GM19452 (cell line): Measurements from ENCODE around the gene TSHZ2.

Source experiments
- ATAC-seq: cut with Tn5 transposase; IDR thresholded peaks from one replicate; pipeline ENCODE4 v1.9.1; 2021; ENCODE audit not compliant: unreplicated experiment

The TSHZ2 gene

DNA sequence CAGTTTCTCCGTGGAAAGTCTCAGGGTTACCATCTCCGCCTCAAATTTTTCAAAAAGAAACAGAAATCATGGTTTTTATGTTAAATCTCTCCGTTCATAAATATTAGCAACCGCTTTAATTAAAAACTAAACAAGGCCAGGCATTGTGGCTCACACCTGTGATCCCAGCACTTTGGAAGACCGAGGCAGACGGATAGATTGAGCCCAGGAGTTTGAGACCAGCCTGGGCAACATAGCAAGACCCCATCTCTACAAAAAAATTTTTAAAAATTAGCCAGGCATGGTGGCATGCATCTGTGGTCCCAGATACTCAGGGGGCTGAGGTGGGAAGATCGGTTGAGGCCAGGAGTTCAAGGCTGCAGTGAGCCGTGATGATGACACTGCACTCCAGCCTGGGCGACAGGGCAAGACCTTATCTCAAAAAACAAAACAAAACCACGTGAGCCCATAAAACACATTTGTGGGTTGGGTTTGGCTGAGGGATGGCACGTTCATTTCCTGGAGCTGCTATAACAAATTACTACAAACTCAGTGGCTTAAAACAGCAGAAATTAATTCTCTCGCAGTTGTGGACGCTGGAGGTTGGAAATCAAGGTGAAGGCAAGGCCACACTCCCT, 398.3 kb downstream of the TSHZ2 start:
- no peak for ATAC-seq

DNA sequence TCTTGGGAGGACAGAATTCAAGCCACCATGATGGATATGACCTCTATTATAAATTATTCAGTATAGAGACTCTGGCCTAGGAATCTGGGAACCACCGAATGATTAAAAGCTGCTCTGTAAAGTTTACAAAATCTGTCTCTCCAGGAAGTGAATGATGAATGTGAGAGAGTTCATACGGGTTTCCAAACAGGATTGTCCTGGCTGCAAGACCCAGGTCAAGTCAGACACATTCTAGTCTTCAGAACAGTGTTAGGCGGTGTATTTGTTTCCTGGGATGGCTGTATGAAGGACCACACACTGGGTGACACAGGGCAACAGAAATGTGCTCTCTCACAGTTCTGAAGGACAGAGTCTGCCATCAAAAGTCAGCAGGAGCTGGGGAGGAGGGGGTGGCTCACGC, 399.1 kb downstream of the TSHZ2 start:
- ATAC-seq, result no peak

DNA sequence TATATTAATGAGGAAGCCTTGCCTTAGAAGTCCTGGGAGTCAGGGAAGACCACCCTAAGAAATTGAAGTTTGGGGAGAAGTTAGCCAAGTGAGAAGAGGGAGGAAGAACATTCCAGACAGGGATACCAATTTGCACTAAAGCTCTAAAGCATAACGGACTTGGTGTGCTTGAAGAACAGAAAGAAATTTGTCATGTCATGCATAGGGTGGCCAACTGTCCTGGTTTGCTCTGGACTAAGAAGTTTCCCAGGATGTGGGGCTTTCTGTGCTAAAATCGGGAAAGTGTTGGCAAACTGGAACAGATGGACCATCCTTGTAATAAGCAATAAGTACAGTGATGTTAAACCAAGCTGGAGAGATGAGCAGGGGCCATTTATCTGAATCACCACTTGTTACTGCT, 403.9 kb downstream of the TSHZ2 start:
- no peak for ATAC-seq

DNA sequence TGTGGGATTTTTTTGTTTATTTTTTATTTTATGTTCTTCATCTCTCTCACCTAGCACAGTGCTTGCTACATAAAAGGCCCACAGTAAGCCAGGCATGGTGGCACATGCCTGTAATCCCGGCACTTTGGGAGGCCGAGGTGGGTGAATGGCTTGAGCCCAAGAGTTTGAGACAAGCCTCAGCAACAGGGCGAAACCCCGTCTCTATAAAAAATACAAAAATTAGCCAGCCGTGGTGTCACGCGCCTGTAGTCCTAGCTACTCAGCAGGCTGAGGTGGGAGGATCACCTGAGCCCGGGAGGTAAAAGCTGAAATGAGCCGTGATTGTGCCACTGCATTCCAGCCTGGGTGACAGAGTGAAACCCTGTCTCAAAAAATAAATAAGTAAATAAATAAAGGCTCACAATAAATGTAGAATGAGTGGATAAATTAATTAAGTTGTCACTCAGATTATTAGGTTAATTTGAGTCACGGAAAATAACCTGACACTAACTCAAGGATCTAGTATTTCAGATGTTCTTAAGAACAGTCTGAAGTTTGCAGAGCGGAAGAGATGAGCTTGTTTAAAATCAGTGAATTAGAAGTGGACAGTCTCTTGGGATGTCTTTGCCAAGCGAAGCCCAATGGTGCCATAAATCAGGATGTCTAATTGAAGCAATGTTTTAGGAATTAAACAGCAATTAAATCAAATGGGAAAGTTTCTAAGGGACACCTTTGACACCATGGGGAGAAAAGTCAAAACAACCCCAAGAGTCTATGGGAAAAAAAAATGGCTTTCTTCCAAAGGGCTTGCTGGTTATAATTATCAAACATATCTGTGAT, 407.1 kb downstream of the TSHZ2 start:
- no peak for ATAC-seq

DNA sequence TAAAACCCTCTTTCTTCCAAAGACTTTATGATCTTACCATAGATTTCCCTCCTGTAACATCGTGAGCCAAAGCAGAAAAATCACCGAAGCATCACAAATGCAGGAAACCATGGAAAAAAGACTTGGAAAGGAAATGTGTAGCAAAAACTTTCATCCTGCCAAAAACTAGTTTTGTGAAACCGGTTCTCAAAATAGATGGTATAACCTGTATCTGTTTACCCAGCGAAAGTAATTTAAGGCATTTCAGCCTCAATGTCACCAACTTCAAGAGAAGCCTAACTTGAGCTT, 407.6 kb downstream of the TSHZ2 start:
- ATAC-seq, result no peak

DNA sequence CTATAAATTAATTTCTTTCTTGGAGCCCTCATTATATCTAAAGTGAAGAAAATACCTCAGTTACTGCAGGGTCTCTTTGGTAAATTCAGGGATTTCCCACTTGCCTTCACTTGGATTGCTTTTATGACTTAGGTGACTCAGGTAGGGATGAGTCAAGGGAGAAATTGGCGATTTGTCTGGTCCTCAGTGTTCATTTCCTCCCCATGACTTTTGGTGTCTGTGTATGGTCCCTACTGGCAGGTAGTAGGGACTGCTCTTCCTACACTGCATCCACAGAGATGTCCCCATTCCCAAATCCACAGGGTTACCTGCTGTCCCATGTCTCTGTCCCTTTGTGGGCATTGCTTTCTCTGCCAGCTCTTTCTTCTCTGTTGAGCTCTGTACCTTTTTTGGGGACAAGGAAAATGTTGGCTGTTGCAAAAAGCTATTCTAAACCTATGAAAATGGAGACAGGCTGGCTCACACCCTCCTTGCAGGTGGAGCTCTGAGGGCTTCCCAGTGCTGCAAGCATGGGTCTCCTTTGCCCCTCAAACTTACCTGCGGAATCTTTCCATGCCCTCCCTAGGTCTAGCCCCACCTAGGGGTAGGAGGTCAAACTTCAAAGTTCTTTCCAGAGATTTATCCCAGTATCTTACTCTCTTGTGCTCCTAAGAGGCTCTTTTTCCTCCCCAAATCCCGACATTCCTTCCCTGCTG, 409.6 kb downstream of the TSHZ2 start:
- no peak for ATAC-seq

DNA sequence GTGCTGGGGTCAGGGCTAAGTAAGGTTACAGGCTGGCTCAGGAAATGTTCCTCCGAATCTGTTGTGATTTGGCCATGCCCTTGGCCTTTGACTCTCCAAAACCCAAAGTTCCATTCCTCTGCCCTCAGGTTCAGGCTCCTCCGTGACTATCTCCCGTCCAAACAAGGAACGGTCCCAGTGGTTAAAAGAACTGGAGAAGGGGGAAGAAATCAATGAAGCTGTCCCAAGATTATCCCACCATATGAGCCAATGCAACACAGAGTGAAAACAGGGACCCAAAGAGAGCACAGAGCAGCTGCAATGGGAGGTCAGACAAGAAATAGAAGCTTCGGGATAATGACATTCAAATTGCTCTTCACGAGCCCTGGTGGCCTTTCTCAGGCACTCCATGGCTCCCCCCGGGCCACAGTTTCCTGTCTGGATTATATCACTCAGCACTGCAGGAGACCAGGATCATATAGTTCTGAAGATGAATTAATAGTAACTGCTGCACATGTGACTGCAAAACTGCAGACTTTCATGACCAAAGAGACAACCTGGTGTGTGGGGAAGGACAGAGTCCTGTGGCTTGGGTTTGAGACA, 410.2 kb downstream of the TSHZ2 start:
- ATAC-seq, result no peak

DNA sequence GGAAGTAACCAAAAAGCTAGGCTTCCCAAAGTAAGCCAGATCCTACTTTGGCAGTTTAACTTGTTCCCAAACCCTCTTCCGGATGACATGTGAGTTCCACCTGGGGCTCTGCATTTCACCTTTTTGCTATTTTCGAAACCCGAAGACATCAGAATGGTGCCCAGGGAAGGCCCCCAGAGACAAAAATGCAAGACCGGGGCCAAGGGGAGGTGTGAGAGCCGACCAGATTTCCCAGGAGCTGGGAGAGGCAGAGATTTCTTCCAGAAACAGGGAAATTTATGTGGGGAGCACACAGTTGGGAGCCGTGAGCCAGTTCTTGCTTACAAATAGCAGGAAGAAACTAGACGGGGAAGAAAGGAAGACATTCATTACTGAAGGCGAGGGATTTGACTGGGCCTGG, 411.8 kb downstream of the TSHZ2 start:
- no peak for ATAC-seq

DNA sequence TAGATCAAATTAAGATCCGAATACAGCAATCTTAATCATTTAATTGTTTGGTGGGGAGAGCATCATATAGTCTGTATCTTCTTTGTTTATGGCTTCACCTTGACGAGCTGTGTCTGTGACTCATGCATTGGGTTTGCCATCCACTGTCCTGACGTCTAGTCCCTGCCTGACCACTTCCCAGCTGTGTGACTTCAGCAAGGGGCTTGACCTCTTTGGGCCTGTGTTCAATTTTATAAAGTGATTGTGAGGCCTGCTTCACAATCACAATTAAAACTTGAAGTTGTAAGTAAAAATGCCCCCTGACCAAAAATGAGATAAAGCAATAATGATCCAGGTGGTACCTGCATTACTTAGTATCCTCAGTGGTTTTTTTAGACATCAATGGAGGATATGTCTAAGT, 412.2 kb downstream of the TSHZ2 start:
- ATAC-seq, result no peak

DNA sequence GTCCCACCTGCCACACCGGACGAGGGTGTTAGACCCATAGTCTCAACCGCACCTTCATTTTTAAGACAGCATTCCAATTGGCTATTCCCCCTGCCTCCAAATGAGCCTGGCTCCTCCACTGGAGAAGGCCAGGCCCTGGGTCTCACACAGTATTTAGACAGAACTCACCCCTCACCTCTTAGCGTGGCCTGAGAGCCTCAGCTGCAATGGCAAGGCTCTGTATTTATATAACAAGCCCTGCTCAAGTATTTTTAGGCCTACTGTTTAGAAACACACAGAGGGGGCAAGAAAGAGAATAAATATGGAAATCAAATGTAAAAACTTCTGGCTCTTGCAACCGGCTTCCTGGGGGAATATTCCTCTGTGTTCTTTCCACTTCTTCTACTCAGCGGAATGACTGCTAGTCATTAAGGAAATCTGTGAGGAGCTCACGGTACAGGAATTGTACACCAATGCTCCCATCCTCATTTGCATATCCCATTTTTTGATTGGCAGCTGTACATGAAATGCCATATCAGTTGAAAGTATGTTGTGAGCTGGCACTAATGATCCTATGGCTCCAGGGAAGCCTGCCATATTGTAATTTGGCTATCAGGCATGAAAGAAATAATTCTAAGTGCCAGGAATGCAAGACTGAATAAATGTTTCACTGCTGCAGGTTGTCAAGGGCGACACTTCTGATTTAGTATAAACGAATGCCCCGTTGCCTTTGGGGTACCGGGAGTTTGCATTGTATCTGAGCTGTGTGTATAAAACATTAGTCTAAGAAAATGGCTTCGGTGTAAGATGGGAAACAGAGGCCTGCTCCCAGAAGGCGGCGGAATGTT, 414.0 kb downstream of the TSHZ2 start:
- ATAC-seq, result no peak

DNA sequence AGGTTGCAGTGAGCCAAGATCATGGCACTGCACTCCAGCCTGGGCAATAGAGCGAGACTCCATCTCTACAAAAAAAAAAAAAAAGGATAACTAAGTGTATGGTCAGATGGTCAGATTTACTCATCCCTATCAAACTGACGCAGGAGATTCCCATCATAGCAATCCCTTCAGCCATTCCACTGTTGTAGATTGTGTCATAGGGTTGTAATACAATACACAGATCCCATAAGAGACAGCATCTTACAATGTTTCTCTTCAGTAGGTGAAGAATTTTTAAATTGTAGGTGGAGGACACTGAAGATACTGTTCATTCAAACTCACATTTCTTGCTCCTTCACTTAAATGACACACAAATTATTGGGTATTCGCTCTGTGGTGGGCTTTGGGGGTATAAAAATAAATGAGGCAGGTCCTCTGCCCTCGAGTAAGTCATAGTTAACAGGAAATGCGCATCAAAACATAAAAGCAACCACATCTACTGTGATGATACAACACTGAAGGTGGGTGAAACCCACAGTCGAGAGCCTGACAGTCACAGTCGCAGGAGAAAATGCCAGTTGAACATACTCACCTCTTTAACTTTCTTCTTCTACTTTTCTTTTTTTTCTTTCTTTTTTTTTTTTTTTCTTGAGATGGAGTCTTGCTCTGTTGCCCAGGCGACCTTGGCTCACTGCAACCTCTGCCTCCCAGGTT, 416.0 kb downstream of the TSHZ2 start:
- no peak for ATAC-seq

DNA sequence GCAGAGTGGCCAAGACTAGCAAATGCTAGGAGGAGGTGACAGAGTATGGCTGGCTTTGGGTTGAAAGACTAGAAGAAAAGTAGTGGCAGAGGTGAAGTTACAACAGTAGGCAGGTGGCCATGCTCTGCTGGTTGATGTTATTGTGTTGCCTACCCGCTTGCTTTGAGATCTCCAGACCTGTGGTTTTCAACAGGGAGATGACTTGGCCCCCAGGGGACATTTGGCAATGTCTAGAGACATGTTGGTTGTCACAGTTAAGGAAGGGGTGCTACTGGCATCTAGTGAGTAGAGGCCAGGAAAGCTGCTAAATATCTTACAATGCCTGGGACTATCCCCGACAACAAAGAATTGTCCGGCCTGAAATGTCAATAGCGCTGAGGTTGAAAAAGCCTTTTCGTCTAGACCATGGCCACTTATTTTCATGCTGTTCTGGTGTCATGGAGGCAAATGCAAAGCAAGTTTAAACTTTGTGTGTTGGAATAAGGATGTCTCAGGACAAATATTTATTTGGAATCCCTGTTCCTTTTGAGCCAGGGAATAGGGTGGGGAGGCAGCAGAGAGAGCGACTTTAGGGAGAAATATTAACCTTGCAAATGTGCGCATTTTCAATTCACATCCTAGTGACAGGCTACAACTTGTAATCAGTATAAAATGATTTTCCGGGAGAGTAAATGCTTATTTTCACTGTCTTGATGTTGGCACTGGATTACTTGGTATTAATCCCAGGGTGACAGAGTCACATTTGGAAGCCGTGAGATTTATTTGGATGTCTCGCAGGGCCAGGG, 417.6 kb downstream of the TSHZ2 start:
- no peak for ATAC-seq

DNA sequence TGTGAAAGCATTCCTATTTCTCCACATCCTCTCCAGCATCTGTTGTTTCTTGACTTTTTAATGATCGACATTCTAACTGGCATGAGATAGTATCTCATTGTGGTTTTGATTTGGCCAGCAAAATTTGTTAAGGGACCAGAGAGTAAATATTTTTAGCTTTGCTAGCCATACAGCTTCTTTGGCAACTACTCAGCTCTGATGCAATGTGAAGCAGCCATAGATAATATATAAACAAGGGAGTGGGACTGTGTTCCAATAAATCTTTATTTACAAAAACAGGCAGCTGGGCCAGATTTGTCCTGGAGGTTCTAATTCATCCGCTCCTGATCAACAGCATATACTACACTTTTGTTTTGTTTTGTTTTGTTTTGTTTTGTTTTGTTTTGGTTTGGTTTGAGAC, 418.6 kb downstream of the TSHZ2 start:
- no peak for ATAC-seq

DNA sequence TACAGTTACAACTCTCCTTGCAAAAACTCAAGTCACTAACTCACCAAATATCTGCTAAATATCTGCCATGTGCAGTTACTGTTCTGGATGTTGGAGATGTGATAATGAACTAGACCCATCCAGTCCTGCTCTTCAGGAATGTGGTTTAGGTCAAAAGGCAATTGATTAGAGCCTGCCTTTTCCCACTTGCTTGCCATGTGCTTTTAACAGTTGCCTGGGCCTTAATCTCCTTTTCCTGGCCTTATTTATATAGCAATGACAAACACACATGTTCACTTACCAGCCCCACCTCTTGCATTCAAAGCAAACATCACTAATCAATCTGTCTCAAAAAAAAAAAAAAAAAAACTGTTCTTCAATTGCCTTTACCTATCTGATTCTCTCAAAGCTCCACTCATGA, 422.3 kb downstream of the TSHZ2 start:
- ATAC-seq, result no peak

DNA sequence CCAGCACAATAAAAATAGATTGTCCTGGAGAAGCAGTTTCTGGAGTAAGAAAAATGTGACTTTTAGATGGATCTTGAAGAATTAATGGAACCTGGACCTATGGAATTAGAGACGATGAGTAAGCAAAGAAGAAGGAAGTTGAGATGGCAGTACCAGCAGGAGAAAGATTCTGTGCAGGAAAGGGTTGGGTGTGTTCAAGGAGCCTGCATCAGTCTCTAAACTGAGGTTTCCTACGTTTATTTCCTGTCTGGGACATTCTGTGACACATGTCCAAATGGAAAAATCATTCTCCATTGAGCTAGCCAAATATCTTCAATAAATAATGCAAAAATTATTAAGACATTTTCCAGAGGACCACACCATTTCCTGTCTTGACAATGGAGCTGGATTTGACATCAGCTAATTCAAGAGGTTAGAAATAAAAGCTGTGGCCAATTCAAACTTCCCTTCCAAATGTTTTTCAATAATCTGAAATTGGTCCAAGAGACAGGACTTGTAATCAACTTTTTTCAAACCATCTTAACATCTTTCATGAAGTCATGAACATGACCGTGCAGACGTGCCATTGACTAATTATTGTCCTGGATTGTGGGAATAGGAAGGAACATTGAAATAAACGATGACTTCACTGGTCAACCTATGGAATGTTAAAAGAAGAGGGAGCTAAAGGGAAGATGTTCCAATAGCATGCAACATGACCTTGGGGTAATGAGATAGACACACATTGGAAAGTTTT, 423.2 kb downstream of the TSHZ2 start:
- ATAC-seq, result no peak

DNA sequence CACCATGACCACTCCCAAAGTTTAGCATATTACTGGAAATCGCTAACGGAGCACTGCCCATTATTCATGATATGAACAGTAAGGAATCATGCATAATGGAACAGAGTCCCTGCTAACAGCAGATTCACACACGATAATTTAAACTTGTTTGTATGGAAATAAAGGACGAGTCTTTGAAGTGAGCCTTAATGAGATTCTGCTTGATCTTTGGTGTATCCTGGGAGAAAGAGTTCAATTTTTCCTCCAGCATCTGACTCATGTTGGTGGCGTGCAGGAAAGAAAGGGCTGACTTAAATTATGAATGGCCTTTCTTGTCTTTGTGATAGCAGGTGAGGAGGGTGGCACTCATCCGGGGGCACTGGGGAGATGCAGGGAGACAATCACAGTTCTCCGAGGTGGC, 426.9 kb downstream of the TSHZ2 start:
- ATAC-seq, result no peak

DNA sequence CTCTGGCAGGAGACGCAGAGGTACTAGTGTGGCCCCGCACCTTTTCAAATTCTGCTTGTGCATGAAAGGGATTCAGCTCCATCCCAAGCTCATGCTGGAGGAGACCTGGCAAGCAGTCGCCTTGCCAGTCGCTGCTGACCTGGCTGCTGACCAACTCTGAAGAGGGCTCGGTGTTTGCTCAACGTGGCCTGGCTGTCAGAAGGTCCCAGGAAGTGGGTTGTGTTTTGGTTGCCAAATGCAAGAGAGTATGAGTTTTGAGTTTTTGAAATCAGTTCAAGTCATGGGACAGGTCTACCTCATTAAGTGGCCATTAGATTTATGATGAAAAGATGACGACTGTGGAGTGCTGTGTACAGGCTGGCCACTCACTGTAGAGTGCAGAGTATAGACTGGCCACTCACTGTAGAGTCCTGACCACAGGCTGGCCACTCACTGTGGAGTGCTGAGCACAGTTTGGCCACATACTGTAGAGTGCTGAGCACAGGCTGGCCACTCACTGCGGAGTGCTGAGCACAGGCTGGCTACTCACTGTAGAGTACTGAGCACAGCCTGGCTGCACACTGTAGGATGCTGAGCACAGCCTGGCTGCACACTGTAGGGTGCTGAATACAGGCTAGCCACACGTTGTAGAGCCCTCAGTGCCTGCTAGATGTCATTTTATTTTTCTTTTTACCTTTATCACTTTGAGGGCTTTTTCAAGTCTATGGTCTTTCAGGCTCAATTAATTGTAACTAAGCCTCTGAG, 427.6 kb downstream of the TSHZ2 start:
- no peak for ATAC-seq

DNA sequence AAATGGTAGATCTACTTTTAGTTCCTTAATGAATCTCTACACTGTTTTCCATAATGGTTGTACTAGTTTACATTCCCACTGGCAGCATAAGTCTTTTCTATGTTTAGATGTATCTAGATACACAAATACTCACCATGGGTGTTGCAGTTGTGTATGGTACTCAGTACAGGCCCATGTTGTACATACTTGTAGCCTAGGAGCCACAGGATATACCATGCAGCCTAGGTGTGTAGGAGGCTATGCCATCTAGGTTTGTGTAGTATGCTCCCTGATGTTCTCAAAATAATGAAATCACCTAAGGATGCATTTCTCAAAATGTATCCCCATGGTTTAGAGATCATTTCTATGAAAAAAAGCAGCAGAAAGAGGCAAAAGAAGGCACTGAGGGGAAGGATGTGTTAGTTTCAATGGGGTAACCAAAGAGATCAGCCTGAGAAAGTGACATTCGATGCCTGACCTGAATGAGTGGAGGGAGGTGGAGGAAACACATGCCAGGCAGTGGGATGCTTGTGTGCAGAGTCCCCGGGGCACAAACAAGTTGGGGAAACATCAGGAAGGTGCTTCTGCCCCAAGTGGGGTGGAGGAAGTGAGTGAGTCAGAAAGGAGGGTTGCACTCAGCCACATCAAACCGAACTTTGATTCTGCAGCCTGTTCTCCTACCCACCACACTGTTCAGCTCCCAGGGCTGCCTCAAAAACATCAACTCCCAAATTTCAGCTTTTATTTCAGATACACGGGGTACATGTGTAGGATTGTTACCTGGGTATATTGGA, 430.3 kb downstream of the TSHZ2 start:
- ATAC-seq, result no peak
